ENCODE results near the gene CAMK1D.
A peak's percentile ranks its signal among the peaks of the same experiment; 100 is the strongest.
"Not testable (repeated sequence)": the region's sequence is repeated elsewhere in the genome, so short reads cannot be mapped to it uniquely, and the experiment has no call there.

Gene CAMK1D

DNA sequence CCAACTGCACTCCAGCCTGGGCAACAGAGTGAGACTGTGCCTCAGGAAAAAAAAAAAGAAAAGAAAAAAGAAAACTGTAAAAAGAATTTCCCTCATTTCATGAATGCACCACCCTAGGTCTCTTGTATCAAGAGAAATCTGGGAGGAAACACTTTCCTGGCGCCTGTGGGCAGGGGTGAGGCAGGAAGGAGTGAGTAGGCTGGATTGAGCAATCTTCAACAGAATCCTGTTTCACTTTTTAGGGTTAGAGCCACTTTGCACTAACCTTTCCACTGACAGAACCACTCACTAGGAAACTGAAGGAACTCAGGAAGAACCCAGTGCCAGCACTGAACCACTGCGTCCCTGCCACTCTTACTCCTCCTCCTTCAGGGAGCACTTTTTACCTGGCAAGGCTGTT is 370.0 kb downstream of the CAMK1D start:
- Histone ChIP-seq H3K36me3 (ENCODE audit: insufficient read depth, low read length) (no peaks in the 10 kb centered on the region), H3K4me1 (ENCODE audit: insufficient read depth, low read length) (no peaks in the 10 kb centered on the region), H3K27ac (ENCODE audit: low read depth, low read length) (no peak overlapping the region), H3K4me3 (ENCODE audit: low read depth in 1 of 2, low read length in 2 of 2) (no peak overlapping the region), H3K27me3 (ENCODE audit: control insufficient read depth in 1 of 2, insufficient read depth in 2 of 2, low read length in 2 of 2) (no peaks in the 10 kb centered on the region), H3K9me3 (ENCODE audit: low read length) (no peaks in the 10 kb centered on the region), H3K9ac (ENCODE audit: low read length) (no peak overlapping the region)

- no peaks in the 10 kb centered on the region for H3K4me1 ChIP-seq (ENCODE audit: insufficient read depth, low read length)
- no peak overlapping the region for H3K4me3 ChIP-seq (ENCODE audit: low read depth in 1 of 2, low read length in 2 of 2)
- H3K27me3 ChIP-seq (ENCODE audit: control insufficient read depth in 1 of 2, insufficient read depth in 2 of 2, low read length in 2 of 2) = no peaks in the 10 kb centered on the region
- no peaks in the 10 kb centered on the region for H3K9me3 ChIP-seq (ENCODE audit: low read length)
- H3K9ac ChIP-seq (ENCODE audit: low read length) = no peak overlapping the region
- no peak overlapping the region for H3K27ac ChIP-seq (ENCODE audit: low read depth, low read length)
- no peaks in the 10 kb centered on the region for H3K36me3 ChIP-seq (ENCODE audit: insufficient read depth, low read length)
These were observed 371.1 kb downstream of the CAMK1D start for GRCh38 chr10:12720217-12720981.

GRCh38 chr10:12721334-12721733 is 372.0 kb downstream of the CAMK1D start:
- Histone ChIP-seq H3K36me3 (ENCODE audit: insufficient read depth, low read length) (no peaks in the 10 kb centered on the region), H3K4me1 (ENCODE audit: insufficient read depth, low read length) (peaks cover under 1% of the 10 kb centered on the region), H3K9ac (ENCODE audit: low read length) (no peak overlapping the region), H3K27me3 (ENCODE audit: control insufficient read depth in 1 of 2, insufficient read depth in 2 of 2, low read length in 2 of 2) (no peaks in the 10 kb centered on the region), H3K27ac (ENCODE audit: low read depth, low read length) (no peak overlapping the region), H3K4me3 (ENCODE audit: low read depth in 1 of 2, low read length in 2 of 2) (no peak overlapping the region), H3K9me3 (ENCODE audit: low read length) (no peaks in the 10 kb centered on the region)

GRCh38 chr10:12723220-12723619 is 373.9 kb downstream of the CAMK1D start:
- no peaks in the 10 kb centered on the region for H3K27me3 ChIP-seq (ENCODE audit: control insufficient read depth in 1 of 2, insufficient read depth in 2 of 2, low read length in 2 of 2)
- H3K27ac ChIP-seq (ENCODE audit: low read depth, low read length) = no peak overlapping the region
- no peaks in the 10 kb centered on the region for H3K36me3 ChIP-seq (ENCODE audit: insufficient read depth, low read length)
- H3K9ac ChIP-seq (ENCODE audit: low read length) = no peak overlapping the region
- no peak overlapping the region for H3K4me3 ChIP-seq (ENCODE audit: low read depth in 1 of 2, low read length in 2 of 2)
- peaks cover 16% of the 10 kb centered on the region for H3K4me1 ChIP-seq (ENCODE audit: insufficient read depth, low read length)
- no peaks in the 10 kb centered on the region for H3K9me3 ChIP-seq (ENCODE audit: low read length)

DNA sequence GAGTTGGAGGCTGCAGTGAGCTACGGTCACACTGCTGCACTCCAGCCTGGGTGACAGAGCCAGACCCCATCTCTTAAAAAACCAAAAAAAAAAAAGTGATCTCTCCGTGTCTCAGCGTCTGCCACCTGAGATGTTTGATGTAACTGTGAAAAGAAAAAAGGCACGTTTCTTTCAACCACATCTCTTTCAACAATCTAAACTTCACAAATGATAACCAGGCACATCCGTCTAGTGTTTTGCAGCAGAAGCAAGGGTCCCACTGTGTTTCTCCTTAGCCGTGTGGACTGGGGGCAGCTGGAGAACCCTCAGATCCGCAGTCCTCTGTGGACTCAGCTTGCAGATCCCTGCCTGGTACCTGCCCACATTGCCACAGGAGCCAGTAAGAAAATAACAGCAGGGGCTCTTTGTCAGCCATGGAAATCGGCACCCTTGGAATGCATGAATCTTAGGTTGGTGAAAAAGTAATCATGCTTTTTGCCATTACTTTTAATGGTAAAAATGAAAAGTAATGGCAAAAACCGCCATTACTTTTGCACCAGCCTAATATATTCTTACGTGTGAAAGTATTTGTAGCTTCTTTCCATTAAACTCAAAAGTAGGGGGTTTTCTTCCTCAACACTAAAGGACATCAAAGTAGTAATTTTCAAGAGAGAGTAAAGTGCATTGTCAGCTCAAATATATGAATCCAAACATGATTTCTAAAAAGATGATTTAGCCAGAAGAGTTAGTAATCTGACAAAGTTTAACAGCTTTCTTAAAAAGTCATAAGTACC is 375.6 kb downstream of the CAMK1D start:
- no peak overlapping the region for H3K4me3 ChIP-seq (ENCODE audit: low read depth in 1 of 2, low read length in 2 of 2)
- H3K27ac ChIP-seq (ENCODE audit: low read depth, low read length) = no peak overlapping the region
- no peaks in the 10 kb centered on the region for H3K36me3 ChIP-seq (ENCODE audit: insufficient read depth, low read length)
- peaks cover 32% of the 10 kb centered on the region for H3K4me1 ChIP-seq (ENCODE audit: insufficient read depth, low read length)
- no peaks in the 10 kb centered on the region for H3K9me3 ChIP-seq (ENCODE audit: low read length)
- no peak overlapping the region for H3K9ac ChIP-seq (ENCODE audit: low read length)
- H3K27me3 ChIP-seq (ENCODE audit: control insufficient read depth in 1 of 2, insufficient read depth in 2 of 2, low read length in 2 of 2) = no peaks in the 10 kb centered on the region

GRCh38 chr10:12725580-12725888 is 376.2 kb downstream of the CAMK1D start:
- not testable (repeated sequence) for H3K27me3 ChIP-seq (ENCODE audit: control insufficient read depth in 1 of 2, insufficient read depth in 2 of 2, low read length in 2 of 2); H3K36me3 ChIP-seq (ENCODE audit: insufficient read depth, low read length); H3K9me3 ChIP-seq (ENCODE audit: low read length); H3K4me3 ChIP-seq (ENCODE audit: low read depth in 1 of 2, low read length in 2 of 2); H3K27ac ChIP-seq (ENCODE audit: low read depth, low read length); H3K9ac ChIP-seq (ENCODE audit: low read length)
- peaks cover 33% of the 10 kb centered on the region for H3K4me1 ChIP-seq (ENCODE audit: insufficient read depth, low read length)

DNA sequence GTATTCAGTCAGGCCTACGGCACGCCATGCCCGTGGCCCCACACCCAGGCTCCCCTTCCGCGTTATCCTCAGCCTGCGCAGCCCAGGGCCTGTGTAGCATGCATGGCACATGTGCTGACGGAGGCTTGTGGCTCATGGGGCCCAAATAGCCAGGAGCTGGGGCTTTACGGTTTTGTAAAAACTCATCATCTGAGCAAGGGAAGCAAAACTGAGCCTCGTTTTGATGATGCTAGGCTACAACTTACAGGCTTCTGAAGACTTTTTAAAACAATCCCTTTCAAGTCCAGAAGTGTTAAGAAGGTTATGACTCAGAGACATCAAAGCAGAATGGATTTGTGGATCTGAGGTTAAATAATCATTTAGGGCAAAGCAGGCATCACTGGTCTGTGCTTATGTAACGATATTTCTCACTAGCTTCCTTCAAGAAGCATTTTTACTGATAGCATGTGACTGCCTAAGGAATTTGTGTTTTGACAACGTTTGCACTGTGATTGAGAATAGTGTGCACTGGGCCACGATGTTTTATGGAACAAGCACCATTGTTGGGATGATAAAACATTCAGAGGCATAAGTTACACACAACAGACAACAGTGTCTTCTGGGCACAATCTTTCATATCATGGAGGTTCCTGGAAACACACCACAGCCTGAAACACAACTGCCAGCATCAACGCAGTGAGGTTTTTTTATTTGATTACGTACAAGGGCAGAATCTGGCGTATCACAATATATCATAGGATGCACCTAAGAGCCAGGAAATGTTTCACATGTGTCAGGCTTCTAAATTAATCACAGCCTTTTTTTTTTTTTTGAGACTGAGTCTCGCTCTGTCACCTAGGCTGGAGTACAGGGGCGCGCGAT is 377.9 kb downstream of the CAMK1D start:
- peak overlapping the region in 1 of 2 donors; percentile 9 for H3K4me3 ChIP-seq (ENCODE audit: low read depth in 1 of 2, low read length in 2 of 2)
- H3K9ac ChIP-seq (ENCODE audit: low read length) = peak overlapping the region; percentile 16
- no peaks in the 10 kb centered on the region for H3K9me3 ChIP-seq (ENCODE audit: low read length)
- H3K36me3 ChIP-seq (ENCODE audit: insufficient read depth, low read length) = no peaks in the 10 kb centered on the region
- peaks cover 33% of the 10 kb centered on the region for H3K4me1 ChIP-seq (ENCODE audit: insufficient read depth, low read length)
- peak overlapping the region; percentile 76 for H3K27ac ChIP-seq (ENCODE audit: low read depth, low read length)
- no peaks in the 10 kb centered on the region for H3K27me3 ChIP-seq (ENCODE audit: control insufficient read depth in 1 of 2, insufficient read depth in 2 of 2, low read length in 2 of 2)

DNA sequence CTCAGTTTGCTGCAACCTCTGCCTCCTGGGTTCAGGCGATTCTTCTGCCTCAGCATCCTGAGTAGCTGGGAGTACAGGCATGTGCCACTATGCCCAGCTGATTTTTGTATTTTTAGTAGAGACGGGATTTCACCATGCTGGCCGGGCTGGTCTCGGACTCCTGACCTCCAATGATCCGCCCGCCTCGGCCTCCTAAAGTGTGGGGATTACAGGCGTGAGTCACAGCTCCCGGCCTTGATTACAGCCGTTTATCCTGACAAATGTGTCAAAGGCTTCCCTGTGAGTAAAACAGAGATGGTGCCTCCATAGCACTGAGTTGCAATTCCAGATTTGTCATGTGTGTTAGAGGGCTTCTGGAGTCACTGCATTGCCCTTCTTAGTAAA is 378.5 kb downstream of the CAMK1D start:
- Histone ChIP-seq H3K4me3 (ENCODE audit: low read depth in 1 of 2, low read length in 2 of 2) (peak overlapping the region in 1 of 2 donors; percentile 9), H3K27me3 (ENCODE audit: control insufficient read depth in 1 of 2, insufficient read depth in 2 of 2, low read length in 2 of 2) (no peaks in the 10 kb centered on the region), H3K9ac (ENCODE audit: low read length) (no peak overlapping the region), H3K36me3 (ENCODE audit: insufficient read depth, low read length) (no peaks in the 10 kb centered on the region), H3K4me1 (ENCODE audit: insufficient read depth, low read length) (peaks cover 33% of the 10 kb centered on the region), H3K9me3 (ENCODE audit: low read length) (no peaks in the 10 kb centered on the region), H3K27ac (ENCODE audit: low read depth, low read length) (peak overlapping the region; percentile 76)

- Histone ChIP-seq H3K27me3 (ENCODE audit: control insufficient read depth in 1 of 2, insufficient read depth in 2 of 2, low read length in 2 of 2) (no peaks in the 10 kb centered on the region), H3K27ac (ENCODE audit: low read depth, low read length) (peak overlapping the region; percentile 76), H3K9ac (ENCODE audit: low read length) (no peak overlapping the region)
These were observed 379.1 kb downstream of the CAMK1D start for GRCh38 chr10:12728494-12728893.

DNA sequence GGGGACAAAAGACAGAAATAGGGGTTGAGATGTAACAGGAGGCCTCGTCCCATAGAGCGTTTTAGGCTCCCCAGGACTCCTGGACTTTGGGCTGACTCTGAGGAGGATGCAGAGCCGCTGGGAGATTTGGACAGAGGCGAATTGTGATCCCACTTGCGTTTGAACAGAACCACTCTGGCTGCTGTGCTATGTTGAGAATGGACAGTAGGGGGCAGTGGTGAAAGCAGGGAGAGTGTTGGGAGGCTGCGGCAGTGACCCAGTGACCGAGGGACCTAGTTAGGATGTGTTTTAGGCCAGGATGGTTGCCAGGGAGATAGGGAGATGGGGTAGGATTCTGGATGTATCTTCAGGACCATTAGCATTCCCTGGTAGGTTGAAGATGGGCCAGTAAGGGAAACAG is 380.5 kb downstream of the CAMK1D start:
- no peaks in the 10 kb centered on the region for H3K27me3 ChIP-seq (ENCODE audit: control insufficient read depth in 1 of 2, insufficient read depth in 2 of 2, low read length in 2 of 2)
- H3K9ac ChIP-seq (ENCODE audit: low read length) = no peak overlapping the region
- H3K9me3 ChIP-seq (ENCODE audit: low read length) = no peaks in the 10 kb centered on the region
- H3K4me1 ChIP-seq (ENCODE audit: insufficient read depth, low read length) = peaks cover 33% of the 10 kb centered on the region
- H3K4me3 ChIP-seq (ENCODE audit: low read depth in 1 of 2, low read length in 2 of 2) = no peak overlapping the region
- no peaks in the 10 kb centered on the region for H3K36me3 ChIP-seq (ENCODE audit: insufficient read depth, low read length)
- no peak overlapping the region for H3K27ac ChIP-seq (ENCODE audit: low read depth, low read length)

More at GRCh38 chr10:12728494-12728893, 379.1 kb downstream of the CAMK1D start:
- H3K36me3 ChIP-seq (ENCODE audit: insufficient read depth, low read length) = no peaks in the 10 kb centered on the region
- peak overlapping the region in 1 of 2 donors; percentile 9 for H3K4me3 ChIP-seq (ENCODE audit: low read depth in 1 of 2, low read length in 2 of 2)
- H3K9me3 ChIP-seq (ENCODE audit: low read length) = no peaks in the 10 kb centered on the region
- peaks cover 33% of the 10 kb centered on the region for H3K4me1 ChIP-seq (ENCODE audit: insufficient read depth, low read length)

GRCh38 chr10:12730809-12731519 is 381.6 kb downstream of the CAMK1D start:
- Histone ChIP-seq H3K27me3 (ENCODE audit: control insufficient read depth in 1 of 2, insufficient read depth in 2 of 2, low read length in 2 of 2) (no peaks in the 10 kb centered on the region), H3K4me3 (ENCODE audit: low read depth in 1 of 2, low read length in 2 of 2) (no peak overlapping the region), H3K9me3 (ENCODE audit: low read length) (no peaks in the 10 kb centered on the region), H3K36me3 (ENCODE audit: insufficient read depth, low read length) (no peaks in the 10 kb centered on the region), H3K4me1 (ENCODE audit: insufficient read depth, low read length) (peaks cover 33% of the 10 kb centered on the region), H3K9ac (ENCODE audit: low read length) (no peak overlapping the region), H3K27ac (ENCODE audit: low read depth, low read length) (no peak overlapping the region)

Measured in muscle layer of colon (tissue), 2 donors.